GM12801 (cell line): ENCODE results near the gene LSM2.

Source experiments
- TF ChIP-seq, protein P1 (sequence below): IDR thresholded peaks from one replicate; pipeline ENCODE4 v1.5.1; 2011; ENCODE audit warnings: control low read depth; ENCODE audit not compliant: insufficient read length; ENCODE audit errors: extremely low read depth

Gene LSM2

DNA sequence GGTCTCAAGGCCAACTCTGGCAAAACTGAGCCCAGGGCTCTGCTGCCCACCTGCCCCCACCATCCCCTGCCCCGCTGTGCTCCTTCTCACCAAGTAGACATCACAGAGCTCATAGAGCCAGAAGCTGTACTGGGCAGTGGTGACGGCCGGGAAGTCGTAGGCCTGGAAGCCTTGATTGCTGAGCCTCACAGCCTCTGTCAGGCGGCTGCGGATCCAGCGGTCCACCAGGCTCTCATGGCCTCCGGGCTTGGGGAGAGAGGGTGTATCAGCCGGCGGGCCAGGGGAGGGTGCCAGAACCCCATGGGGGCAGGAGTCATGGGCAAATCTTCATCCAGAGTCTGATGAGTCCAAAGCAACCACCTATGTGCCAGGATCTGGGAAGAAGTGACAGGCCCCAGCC lies 26.9 kb downstream of the LSM2 start:
- TF ChIP-seq, protein P1, sequence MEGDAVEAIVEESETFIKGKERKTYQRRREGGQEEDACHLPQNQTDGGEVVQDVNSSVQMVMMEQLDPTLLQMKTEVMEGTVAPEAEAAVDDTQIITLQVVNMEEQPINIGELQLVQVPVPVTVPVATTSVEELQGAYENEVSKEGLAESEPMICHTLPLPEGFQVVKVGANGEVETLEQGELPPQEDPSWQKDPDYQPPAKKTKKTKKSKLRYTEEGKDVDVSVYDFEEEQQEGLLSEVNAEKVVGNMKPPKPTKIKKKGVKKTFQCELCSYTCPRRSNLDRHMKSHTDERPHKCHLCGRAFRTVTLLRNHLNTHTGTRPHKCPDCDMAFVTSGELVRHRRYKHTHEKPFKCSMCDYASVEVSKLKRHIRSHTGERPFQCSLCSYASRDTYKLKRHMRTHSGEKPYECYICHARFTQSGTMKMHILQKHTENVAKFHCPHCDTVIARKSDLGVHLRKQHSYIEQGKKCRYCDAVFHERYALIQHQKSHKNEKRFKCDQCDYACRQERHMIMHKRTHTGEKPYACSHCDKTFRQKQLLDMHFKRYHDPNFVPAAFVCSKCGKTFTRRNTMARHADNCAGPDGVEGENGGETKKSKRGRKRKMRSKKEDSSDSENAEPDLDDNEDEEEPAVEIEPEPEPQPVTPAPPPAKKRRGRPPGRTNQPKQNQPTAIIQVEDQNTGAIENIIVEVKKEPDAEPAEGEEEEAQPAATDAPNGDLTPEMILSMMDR: no peak

DNA sequence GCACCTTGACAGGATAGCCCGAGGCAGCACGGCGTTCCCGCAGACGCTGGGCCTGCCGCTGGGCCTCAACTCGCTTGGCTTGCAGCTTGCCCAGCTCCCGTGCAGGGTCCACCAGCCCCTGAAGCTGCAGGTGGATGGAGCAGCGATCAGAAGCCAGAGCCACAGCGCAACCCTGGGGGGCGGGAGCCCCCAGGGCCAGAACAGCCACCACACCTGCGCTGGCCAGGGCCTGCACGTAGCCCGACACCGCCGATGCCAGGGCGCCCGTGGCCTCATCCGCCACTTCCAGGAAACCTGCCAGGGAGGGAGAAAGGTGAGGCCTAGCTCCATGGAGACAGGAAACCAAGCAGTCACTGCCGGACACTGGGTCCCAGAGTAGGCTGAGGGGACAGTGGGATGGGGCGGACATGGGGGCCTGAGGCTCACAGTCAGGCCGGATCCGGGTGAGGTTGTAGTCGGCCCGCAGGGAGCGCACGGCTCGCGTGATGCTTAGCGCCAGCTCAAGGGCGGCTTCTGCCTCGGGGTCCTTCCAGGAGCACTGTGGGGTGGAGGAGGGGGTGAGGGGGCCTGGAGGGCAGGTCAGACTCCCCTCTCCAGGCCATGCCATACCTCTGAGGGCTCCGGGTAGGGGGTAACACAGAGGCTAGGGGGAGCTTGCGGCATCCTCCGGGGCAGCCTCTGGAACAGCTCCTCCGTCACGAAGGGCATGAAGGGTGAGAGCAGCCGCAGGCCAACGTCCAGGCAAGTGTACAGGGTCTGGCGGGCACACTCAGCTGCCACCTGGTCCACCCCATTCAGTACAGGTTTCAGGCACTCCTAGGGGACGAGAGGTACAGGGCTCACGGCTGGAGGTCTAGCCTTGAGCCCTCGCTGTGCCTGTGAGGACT lies 27.5 kb downstream of the LSM2 start:
- TF ChIP-seq, protein P1: no peak

DNA sequence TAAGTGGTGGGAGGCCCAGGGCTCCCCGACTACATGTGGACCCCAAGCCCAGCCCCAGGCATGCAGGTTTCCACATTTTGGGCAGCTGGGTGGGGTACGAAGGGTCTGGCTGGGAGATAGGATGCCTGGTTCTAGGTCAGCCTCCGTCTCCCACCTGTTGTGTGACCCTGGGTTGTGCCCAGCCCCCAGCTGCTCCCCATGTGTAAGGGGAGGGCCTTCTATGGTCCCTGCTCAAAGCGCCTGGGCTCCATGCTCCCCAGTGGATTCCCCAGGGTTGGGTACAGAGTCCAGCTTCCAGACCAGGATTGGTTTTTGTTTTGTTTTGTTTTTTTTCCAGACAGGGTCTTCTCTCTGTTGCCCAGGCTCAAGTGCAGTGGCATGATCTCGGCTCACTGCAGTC lies 28.6 kb downstream of the LSM2 start:
- TF ChIP-seq, protein P1: no peak

DNA sequence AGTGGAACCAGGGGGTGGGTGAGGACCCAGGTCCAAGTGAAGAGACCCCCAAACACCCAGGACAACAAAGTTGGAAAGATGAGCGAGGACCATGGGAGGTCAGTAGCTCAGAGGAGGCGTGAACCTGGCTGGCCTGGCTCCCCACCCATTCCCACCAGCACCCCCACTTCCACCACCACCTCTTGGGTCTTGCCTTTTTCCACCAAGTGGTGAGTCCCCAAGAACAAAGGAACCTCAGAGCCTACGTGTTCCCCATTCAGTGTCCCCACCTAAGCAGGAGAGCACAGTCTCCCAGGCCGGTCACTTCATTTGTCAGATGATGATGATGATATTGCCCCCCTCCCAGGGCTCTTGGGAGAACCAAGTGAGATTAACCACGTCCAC lies 29.1 kb downstream of the LSM2 start:
- TF ChIP-seq, protein P1: no peak

DNA sequence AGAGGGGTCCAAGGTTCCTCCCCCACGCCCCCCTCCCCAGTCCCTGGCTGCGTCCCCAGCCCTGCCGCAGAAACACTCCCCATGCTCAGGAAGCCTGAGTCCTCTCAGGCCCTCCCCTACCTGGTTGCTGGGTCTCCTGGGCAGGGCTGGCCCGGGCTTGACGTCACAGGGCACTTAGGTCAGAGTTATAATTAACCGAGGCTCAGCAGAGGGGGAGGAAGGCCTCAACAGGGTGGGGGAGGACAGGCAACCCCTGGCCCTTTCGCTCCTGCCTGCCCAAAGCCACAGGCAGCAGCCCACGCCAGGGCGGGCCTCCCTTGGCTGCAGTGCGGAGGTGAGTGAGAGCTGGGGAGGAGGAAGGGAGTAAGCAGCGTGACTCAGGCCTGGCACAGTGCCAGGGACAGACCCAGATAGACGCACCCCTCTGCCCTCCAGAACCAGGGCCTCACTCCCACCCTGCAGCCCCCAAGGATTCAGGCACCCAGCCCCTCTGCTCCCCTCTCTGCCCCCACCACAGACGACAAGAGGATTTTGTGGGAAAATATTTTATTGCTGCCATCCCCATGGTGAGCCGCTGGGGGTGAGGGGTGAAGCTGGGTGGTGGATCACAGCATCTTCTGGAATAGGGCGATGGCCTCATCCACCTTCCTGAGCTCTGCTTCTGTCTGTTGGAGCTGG lies 29.6 kb downstream of the LSM2 start, which contains the start of gene VWA7:
Gene VWA7, minus strand, starts transcription at position 340 of the 678 bp plus-strand sequence. CDS start 549 bp downstream, outside the sequence.
- TF ChIP-seq, protein P1: no peak

DNA sequence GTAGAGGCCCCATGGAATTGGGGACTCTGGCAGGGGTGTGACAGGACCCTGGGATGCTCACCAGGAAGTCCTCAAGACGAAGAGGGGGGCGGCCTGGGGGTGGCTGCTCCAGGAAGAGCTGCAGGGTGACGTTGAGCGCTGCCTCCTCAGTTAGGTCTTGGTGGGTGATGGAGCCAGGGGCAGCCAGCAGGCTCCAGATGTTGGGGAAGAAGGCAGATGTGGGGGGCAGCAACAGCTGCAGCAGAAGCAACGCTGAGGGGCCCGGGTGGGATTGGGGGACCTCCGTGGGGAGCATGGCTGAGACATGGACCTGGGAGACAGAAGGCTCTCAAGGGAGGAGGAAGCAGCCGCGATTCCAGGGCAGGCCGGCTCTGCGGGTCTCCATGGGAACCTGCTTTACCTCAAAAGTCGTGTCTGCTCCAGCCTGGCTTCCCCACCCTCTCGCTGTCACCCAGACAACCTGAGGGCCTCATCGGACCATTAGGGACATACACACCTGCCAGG lies 30.2 kb downstream of the LSM2 start:
- TF ChIP-seq, protein P1: no peak
